T-cell (primary cell): ENCODE results near the gene FAM13A. TPM values are rescaled to one million over a fixed set of nuclear protein-coding genes. Genes with fewer than 3 reads are reported as not detected.

Experiments used
- ATAC-seq, 4 experiments: fragments of 200-7000 bp in 3 of 4; fragments of 150-1000 bp in 1 of 4; cut with Tn5 transposase; replicated peaks in 1 of 4; 1 replicate in 3 of 4; 2 replicates in 1 of 4; pipeline ENCODE4 v1.10.0; 2021; ENCODE audit warnings: moderate library complexity in 3 of 4, mild to moderate bottlenecking in 2 of 4, moderate number of reproducible peaks in 1 of 4
- CTCF ChIA-PET, 2 donors: fragments of 300-600 bp; sonication (Branson Sonifier 250); formaldehyde crosslinking; loops; one replicate each; lab custom pipeline; 2022; ENCODE audit warnings: antibody characterized with exemption in 2 of 2; lab: Charles Lee
- POLR2A ChIA-PET, 2 donors: fragments of 300-600 bp; sonication (Branson Sonifier 250); formaldehyde crosslinking; loops; one replicate each; lab custom pipeline; 2022; ENCODE audit warnings: antibody characterized with exemption in 2 of 2; lab: Charles Lee
- DNase-seq, 35 experiments: peaks; one replicate each; pipeline versions ENCODE4 v3.0.0 to v3.0.0-alpha.2; 2013 to 2023
- H3K27ac ChIP-seq: one replicate; pipeline ENCODE4 v1.5.1; 2013; ENCODE audit warnings: low read length
- H3K27me3 ChIP-seq, 2 experiments: replicated peaks in 1 of 2; 1 replicate in 1 of 2; 2 replicates in 1 of 2; pipeline versions ENCODE4 v1.6.1 to v1.7.0; 2013; ENCODE audit warnings: low read length in 1 of 2, mixed read lengths in 1 of 2; ENCODE audit not compliant: control insufficient read depth in 2 of 2, insufficient read depth in 2 of 2; ENCODE audit errors: extremely low read depth in 1 of 2
- H3K36me3 ChIP-seq, 2 donors: 1 replicate in 1 of 2; 2 replicates in 1 of 2; pipeline versions ENCODE4 v1.6.1 to v1.7.0; 2013; ENCODE audit warnings: low read length in 1 of 2; ENCODE audit not compliant: control insufficient read depth in 2 of 2, insufficient read depth in 1 of 2; ENCODE audit errors: extremely low read depth in 1 of 2
- H3K4me1 ChIP-seq, 2 experiments: 1 replicate in 1 of 2; 2 replicates in 1 of 2; pipeline versions ENCODE4 v1.6.1 to v1.7.0; 2013; ENCODE audit warnings: low read length in 2 of 2, mixed read lengths in 1 of 2; ENCODE audit not compliant: insufficient read depth in 2 of 2, control insufficient read depth in 1 of 2; ENCODE audit errors: extremely low read depth in 1 of 2
- H3K4me3 ChIP-seq, 2 donors: 1 replicate in 1 of 2; 2 replicates in 1 of 2; pipeline versions ENCODE4 v1.5.1 to v1.7.0; 2013; ENCODE audit warnings: mild to moderate bottlenecking in 2 of 2, low read length in 1 of 2, moderate library complexity in 1 of 2; ENCODE audit not compliant: control insufficient read depth in 1 of 2; ENCODE audit errors: extremely low read depth in 1 of 2
- H3K9me3 ChIP-seq: 2 replicates; pipeline ENCODE4 v1.7.0; 2013
- H3K27ac Mint-ChIP-seq, 2 donors: one replicate each; pipeline ENCODE4 v1.8.0; 2020 to 2021; ENCODE audit warnings: mild to moderate bottlenecking in 2 of 2, mixed read lengths in 2 of 2
- H3K27me3 Mint-ChIP-seq, 2 donors: one replicate each; pipeline ENCODE4 v1.8.0; 2021 to 2022; ENCODE audit warnings: mixed read lengths in 2 of 2
- H3K36me3 Mint-ChIP-seq: one replicate; pipeline ENCODE4 v1.8.0; 2021; ENCODE audit warnings: mixed read lengths
- H3K4me1 Mint-ChIP-seq, 3 donors: one replicate each; pipeline ENCODE4 v1.8.0; 2020 to 2022; ENCODE audit warnings: mixed read lengths in 3 of 3, mild to moderate bottlenecking in 1 of 3
- H3K4me3 Mint-ChIP-seq, 3 donors: one replicate each; pipeline ENCODE4 v1.8.0; 2020 to 2022; ENCODE audit warnings: mild to moderate bottlenecking in 3 of 3, mixed read lengths in 3 of 3, moderate library complexity in 3 of 3
- H3K9me3 Mint-ChIP-seq, 3 donors: one replicate each; pipeline ENCODE4 v1.8.0; 2020 to 2022; ENCODE audit warnings: mixed read lengths in 3 of 3
- WGBS: methylation state at CpG from one replicate; pipeline ENCODE4 v1.1.5; 2013; ENCODE audit warnings: missing lambda C conversion rate; ENCODE audit not compliant: insufficient coverage; 5-methylcytosine and 5-hydroxymethylcytosine counted together
- total RNA-seq, 35 experiments: library from RNA in 6 of 35; stranded (reverse) in 6 of 35; fragments of 120-200 nt in 1 of 35; gene quantifications; one replicate each; pipeline versions ENCODE4 v1.2.1 to v1.2.4 and lab custom pipeline; 2013 to 2026

FAM13A gene
- total RNA-seq, 5 donors from 2014 or later (not counting 1 experiment from before 2014, with no cell fraction given): 11.3 to 92.9 (median 22.7) TPM

DNA sequence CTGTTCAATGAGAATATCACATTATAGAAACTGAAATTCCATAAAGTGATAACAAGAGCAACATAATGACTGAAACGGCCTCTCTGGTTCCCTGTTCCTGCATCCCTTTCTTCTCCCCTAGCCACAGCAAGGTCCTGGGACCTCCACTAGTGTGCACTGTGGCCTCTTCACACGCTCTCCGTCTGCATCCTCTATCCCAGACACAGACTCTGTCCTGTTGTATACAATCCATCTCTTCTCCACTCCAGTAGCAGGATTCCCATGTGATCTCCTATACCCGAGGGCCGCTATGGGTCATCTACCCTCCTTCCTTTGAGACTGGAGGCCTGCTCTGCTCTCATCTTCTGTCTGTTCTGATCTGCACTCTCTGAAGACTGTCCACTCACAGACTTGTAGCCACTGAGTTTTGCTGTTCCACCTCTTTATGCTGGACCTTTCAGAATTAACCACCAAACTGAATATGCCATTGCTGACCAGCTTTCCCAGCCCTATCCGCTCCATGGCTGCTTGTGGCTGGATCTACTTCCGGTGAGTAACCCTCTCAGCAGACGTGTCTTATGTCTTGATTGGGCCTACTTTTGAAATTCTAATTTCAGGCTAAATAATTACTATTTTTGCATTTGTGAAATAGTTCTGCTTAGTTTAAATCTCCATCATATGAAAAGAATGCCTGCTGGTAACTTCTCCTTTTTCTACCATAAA, 254.2 kb downstream of the FAM13A start:
- Mint-ChIP-seq H3K4me3 (no peak overlapping the region), H3K27ac (no peak overlapping the region), H3K4me1 (peaks cover 0 to 15% (median 9%) of the 10 kb centered on the region in 3 donors), H3K27me3 (no peaks in the 10 kb centered on the region), H3K9me3 (no peaks in the 10 kb centered on the region), H3K36me3 (peaks cover 27% of the 10 kb centered on the region)
- Histone ChIP-seq H3K27me3 (no peaks in the 10 kb centered on the region), H3K36me3 (peaks cover 0 to 4% of the 10 kb centered on the region in 2 donors), H3K9me3 (no peaks in the 10 kb centered on the region), H3K4me3 (no peak overlapping the region), H3K27ac (no peak overlapping the region), H3K4me1 (no peaks in the 10 kb centered on the region)
- ATAC-seq (no peak), DNase-seq (no peak)
- 94% methylated on average over 5 of the region's 8 CpGs for WGBS
- ChIA-PET POLR2A (no interaction called here), CTCF (no interaction called here)

DNA sequence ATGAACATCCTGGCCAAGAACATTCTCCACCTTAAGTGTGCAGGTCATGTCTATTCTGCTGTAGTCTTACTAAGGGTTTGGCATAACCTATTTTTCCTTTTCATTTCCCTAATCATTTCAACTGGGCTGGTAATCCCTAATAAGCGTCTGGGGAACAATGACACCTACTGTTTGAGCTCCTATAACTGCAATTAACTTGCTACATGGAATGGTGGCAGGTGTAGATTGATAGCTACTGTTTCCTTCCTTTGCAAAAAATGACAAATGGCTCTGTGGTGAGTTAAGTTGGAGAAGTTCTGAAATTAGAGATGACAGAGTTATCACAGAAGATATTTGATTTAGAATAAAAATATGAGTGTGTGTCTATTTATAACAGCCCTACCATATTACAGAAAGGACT, 254.8 kb downstream of the FAM13A start:
- Histone ChIP-seq H3K27ac (no peak overlapping the region), H3K4me3 (no peak overlapping the region), H3K9me3 (no peaks in the 10 kb centered on the region), H3K27me3 (no peaks in the 10 kb centered on the region), H3K36me3 (peaks cover 0 to 4% of the 10 kb centered on the region in 2 donors), H3K4me1 (no peaks in the 10 kb centered on the region)
- POLR2A ChIA-PET: interaction anchor here in 1 of 2 donors (0.6 kb wide), 1 partner anchor 171 kb away, joined by 8 read pairs; no protein-coding TSS in a partner anchor
- Mint-ChIP-seq H3K9me3 (no peaks in the 10 kb centered on the region), H3K36me3 (peaks cover 29% of the 10 kb centered on the region), H3K4me3 (no peak overlapping the region), H3K27ac (no peak overlapping the region), H3K27me3 (no peaks in the 10 kb centered on the region), H3K4me1 (peaks cover 0 to 10% (median 6%) of the 10 kb centered on the region in 3 donors)
- ATAC-seq (no peak), DNase-seq (no peak)
- CTCF ChIA-PET: interaction anchor here in 1 of 2 donors (1.7 kb wide), 1 partner anchor 12 kb away, joined by 3 read pairs; no protein-coding TSS in a partner anchor
- no CpG with 5 or more reads among the region's 1 CpG for WGBS

DNA sequence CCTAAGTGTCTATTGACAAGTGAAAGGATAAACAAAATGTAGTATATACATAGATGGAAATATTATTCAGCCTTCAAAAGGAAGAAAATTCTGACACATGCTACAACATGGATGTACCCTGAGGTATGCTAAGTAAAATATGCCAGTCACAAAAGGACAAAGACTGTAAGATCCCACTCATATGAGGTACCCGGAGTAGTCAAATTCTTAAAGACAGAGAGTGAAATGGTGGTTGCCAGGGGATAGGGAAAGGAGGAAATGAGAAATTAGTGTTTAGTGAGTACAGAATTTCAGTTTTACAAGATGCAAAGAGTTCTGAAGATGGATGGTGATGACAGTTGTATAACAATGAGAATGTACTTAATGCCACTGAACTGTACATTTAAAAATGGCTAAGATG, 257.1 kb downstream of the FAM13A start:
- H3K4me1 ChIP-seq: no peaks in the 10 kb centered on the region
- Mint-ChIP-seq H3K27ac (no peak overlapping the region), H3K4me3 (no peak overlapping the region), H3K4me1 (peaks cover 0 to 10% (median 6%) of the 10 kb centered on the region in 3 donors), H3K9me3 (no peaks in the 10 kb centered on the region), H3K27me3 (no peaks in the 10 kb centered on the region), H3K36me3 (peaks cover 29% of the 10 kb centered on the region)
- WGBS: 67% methylated on average over 1 of the region's 1 CpG
- no peaks in the 10 kb centered on the region for H3K27me3 ChIP-seq
- ChIA-PET POLR2A (no interaction called here), CTCF (no interaction called here)
- H3K4me3 ChIP-seq: no peak overlapping the region
- no peaks in the 10 kb centered on the region for H3K9me3 ChIP-seq
- H3K27ac ChIP-seq: no peak overlapping the region
- ATAC-seq (no peak), DNase-seq (no peak)
- peaks cover 0 to 4% of the 10 kb centered on the region in 2 donors for H3K36me3 ChIP-seq

DNA sequence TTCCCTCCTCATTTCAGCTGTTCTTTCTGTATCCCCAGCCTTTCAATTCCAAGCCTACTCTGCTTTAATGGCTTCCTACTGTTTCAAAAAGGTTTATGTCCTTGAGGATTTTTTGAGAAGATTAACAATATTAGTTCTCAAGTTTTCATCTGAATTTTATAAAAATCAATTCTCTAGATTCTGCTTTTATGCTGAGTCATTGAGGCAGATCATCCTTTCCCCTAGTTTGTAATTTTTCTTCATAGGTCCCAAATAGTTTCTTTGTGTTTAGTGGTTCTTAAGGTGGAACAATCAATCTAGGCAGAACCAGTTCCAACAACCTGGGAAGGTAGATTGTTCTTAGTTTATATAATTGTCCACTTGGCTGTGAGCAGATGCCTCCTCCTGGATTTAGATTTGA, 259.3 kb downstream of the FAM13A start:
- no peak overlapping the region for H3K4me3 ChIP-seq

DNA sequence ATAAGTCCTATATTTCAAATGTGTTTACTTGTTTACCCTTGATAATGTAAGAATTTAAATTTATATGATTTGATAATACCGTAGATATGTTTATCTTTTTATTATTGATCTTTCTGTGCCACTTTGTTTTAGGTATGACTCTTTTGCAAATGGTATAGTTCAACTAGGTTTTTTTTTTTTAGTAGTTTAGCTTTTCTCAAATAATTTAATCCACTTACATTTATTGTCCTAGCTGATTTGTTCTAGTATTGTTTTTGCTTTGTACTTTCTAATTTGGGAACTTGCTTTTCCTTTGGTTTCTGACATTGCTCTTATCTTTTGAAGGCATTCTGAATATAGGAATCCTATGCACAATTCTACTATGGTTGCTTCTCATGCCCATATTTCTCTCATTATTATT, 260.4 kb downstream of the FAM13A start:
- Mint-ChIP-seq H3K4me1 (peaks cover 0 to 15% (median 10%) of the 10 kb centered on the region in 3 donors), H3K9me3 (no peaks in the 10 kb centered on the region), H3K4me3 (no peak overlapping the region), H3K27me3 (no peaks in the 10 kb centered on the region), H3K27ac (no peak overlapping the region), H3K36me3 (peaks cover 24% of the 10 kb centered on the region)
- Histone ChIP-seq H3K27me3 (no peaks in the 10 kb centered on the region), H3K36me3 (no peaks in the 10 kb centered on the region), H3K9me3 (no peaks in the 10 kb centered on the region), H3K4me1 (no peaks in the 10 kb centered on the region), H3K27ac (no peak overlapping the region), H3K4me3 (no peak overlapping the region)
- ATAC-seq: no peak
- ChIA-PET CTCF (no interaction called here), POLR2A (interaction anchor here in 1 of 2 donors (0.6 kb wide), 1 partner anchor 272 kb away, joined by 3 read pairs; no protein-coding TSS in a partner anchor)
- no CpG with 5 or more reads among the region's 1 CpG for WGBS
- DNase-seq: no peak

More for the DNA sequence above, 259.3 kb downstream of the FAM13A start:
- DNase-seq (no peak), ATAC-seq (no peak)
- no peak overlapping the region for H3K27ac Mint-ChIP-seq
- peaks cover 0 to 4% (median 4%) of the 10 kb centered on the region in 3 donors for H3K4me1 Mint-ChIP-seq
- CTCF ChIA-PET: interaction anchor here in 1 of 2 donors (0.6 to 0.7 kb wide), 2 partner anchors 8 to 271 kb away, joined by 3 to 4 read pairs; no protein-coding TSS in a partner anchor
- Histone ChIP-seq H3K4me1 (no peaks in the 10 kb centered on the region), H3K27me3 (no peaks in the 10 kb centered on the region), H3K27ac (no peak overlapping the region), H3K36me3 (peaks cover 0 to 2% of the 10 kb centered on the region in 2 donors), H3K9me3 (no peaks in the 10 kb centered on the region)
- no peaks in the 10 kb centered on the region for H3K9me3 Mint-ChIP-seq
- POLR2A ChIA-PET: no interaction called here
- peaks cover 26% of the 10 kb centered on the region for H3K36me3 Mint-ChIP-seq
- H3K27me3 Mint-ChIP-seq: no peaks in the 10 kb centered on the region
- no peak overlapping the region for H3K4me3 Mint-ChIP-seq

DNA sequence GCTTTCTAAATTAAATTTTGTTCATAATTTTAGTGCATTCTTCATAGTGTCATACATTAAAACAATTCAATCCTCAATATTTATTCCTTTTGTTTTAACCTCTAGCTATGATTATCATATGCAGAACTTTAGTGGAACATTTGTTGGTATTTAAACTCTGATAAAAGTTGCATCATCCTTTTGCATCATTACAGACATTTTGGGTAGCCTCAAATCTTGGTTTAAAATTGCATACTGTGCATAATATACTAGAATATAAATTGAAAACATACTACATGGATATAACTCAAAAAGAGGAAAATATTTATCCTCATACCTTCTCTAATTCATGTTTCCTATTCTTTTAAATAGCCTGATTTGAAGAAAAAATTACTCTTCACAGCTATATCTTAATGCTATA, 262.0 kb downstream of the FAM13A start:
- CTCF ChIA-PET: interaction anchor here (0.5 to 1.1 kb wide), 3 partner anchors 12 to 230 kb away, joined by 3 to 6 read pairs (median 5); no protein-coding TSS in a partner anchor
- H3K27ac ChIP-seq: no peak overlapping the region
- Mint-ChIP-seq H3K27me3 (no peaks in the 10 kb centered on the region), H3K27ac (no peak overlapping the region), H3K4me1 (peaks cover 0 to 15% (median 10%) of the 10 kb centered on the region in 3 donors), H3K9me3 (no peaks in the 10 kb centered on the region), H3K4me3 (no peak overlapping the region), H3K36me3 (peaks cover 23% of the 10 kb centered on the region)
- no peak overlapping the region for H3K4me3 ChIP-seq
- no peaks in the 10 kb centered on the region for H3K36me3 ChIP-seq
- H3K27me3 ChIP-seq: no peaks in the 10 kb centered on the region
- DNase-seq (no peak), ATAC-seq (no peak)
- no peaks in the 10 kb centered on the region for H3K9me3 ChIP-seq
- no peaks in the 10 kb centered on the region for H3K4me1 ChIP-seq
- POLR2A ChIA-PET: no interaction called here
